Esophagus muscularis mucosa (tissue), 4 donors: ENCODE measurements around the gene PCDH9.

ENCODE experiments used
- CTCF ChIP-seq, 3 experiments: fragments of 200-600 bp in 2 of 3; fragments of 450-650 bp in 1 of 3; sonication (generic) in 2 of 3; IDR thresholded peaks; one replicate each; pipeline ENCODE4 v1.5.1; 2017 to 2019; ENCODE audit warnings: antibody characterized with exemption in 3 of 3, mild to moderate bottlenecking in 2 of 3, moderate library complexity in 1 of 3
- EP300 ChIP-seq: sonication (generic); formaldehyde crosslinking; IDR thresholded peaks from one replicate; pipeline ENCODE4 v1.6.1; 2017; ENCODE audit warnings: antibody characterized with exemption
- POLR2A ChIP-seq: fragments of 450-650 bp; IDR thresholded peaks from one replicate; pipeline ENCODE4 v1.6.1; 2017; ENCODE audit warnings: antibody characterized with exemption, moderate library complexity, mild to moderate bottlenecking, low read depth

- TF ChIP-seq CTCF (IDR thresholded peaks at IDR 0.05) (no peak), POLR2A (no peak), EP300 (no peak)
These were observed 676.7 kb downstream of the PCDH9 start for GRCh38 chr13:66553391-66553790.
